ENCODE measurements around the gene PATZ1. TPM values are rescaled to one million over a fixed set of nuclear protein-coding genes. Genes with fewer than 3 reads are reported as not detected.

PATZ1 gene
- total RNA-seq, 4 donors from 2014 or later = 15.7 to 18.0 (median 17.7) TPM

- H3K36me3 ChIP-seq = no peaks in the 10 kb centered on the region
- H3K9me3 ChIP-seq = no peaks in the 10 kb centered on the region
- ATAC-seq = no peak
- no peak overlapping the region for H3K27ac ChIP-seq
- 73 to 81% methylated on average over 2 to 3 of the region's 3 CpGs for WGBS, 2 donors (ENCODE audit: low coverage in 1 of 2)
- TF ChIP-seq POLR2AphosphoS5 (IDR thresholded peaks at IDR 0.05) = no peak
- TF ChIP-seq POLR2A (IDR thresholded peaks at IDR 0.05) = no peak
- no peak for TF ChIP-seq CTCF (IDR thresholded peaks at IDR 0.05)
- no peaks in the 10 kb centered on the region for H3K4me1 ChIP-seq
- H3K4me3 ChIP-seq = no peak overlapping the region
- H3K27me3 ChIP-seq = no peaks in the 10 kb centered on the region
Observed at GRCh38 chr22:31377612-31378011, 31.5 kb upstream of the PATZ1 start.

DNA sequence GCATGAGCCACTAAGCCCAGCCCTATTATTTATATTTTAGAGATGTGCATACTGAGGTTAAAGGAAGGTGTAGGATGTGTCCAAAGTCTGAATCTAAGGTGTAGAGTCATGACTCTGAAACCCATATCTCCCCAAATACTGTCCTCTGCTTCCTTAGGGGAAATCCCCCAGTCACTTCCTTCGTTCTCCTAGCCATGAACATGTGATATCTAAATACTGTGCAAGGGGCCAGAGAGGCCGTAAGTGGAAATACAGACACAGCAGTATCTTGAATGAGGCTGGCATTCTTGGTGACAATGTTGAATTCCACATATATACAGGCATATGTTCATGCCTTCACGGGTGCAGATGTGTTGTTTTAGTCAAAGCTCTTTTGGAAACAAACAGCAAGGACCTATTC lies 21.3 kb upstream of the PATZ1 start:
- ATAC-seq = no peak
- H3K36me3 ChIP-seq = no peaks in the 10 kb centered on the region
- H3K4me1 ChIP-seq = no peaks in the 10 kb centered on the region
- no peak overlapping the region for H3K27ac ChIP-seq
- 40 to 70% methylated on average over 1 to 3 of the region's 3 CpGs for WGBS, 2 donors (ENCODE audit: low coverage in 1 of 2)
- no peak overlapping the region for H3K4me3 ChIP-seq
- TF ChIP-seq POLR2AphosphoS5 (IDR thresholded peaks at IDR 0.05) (no peak), CTCF (IDR thresholded peaks at IDR 0.05) (no peak), POLR2A (IDR thresholded peaks at IDR 0.05) (no peak), EP300 (IDR thresholded peaks at IDR 0.05) (no peak)
- no peaks in the 10 kb centered on the region for H3K27me3 ChIP-seq
- no peaks in the 10 kb centered on the region for H3K9me3 ChIP-seq

GRCh38 chr22:31363885-31364465 lies 17.8 kb upstream of the PATZ1 start:
- H3K9me3 ChIP-seq = no peaks in the 10 kb centered on the region
- H3K27ac ChIP-seq = no peak overlapping the region
- TF ChIP-seq POLR2AphosphoS5 (IDR thresholded peaks at IDR 0.05) = no peak
- TF ChIP-seq EP300 (IDR thresholded peaks at IDR 0.05) = no peak
- TF ChIP-seq POLR2A (IDR thresholded peaks at IDR 0.05) = no peak
- no peak for TF ChIP-seq CTCF (IDR thresholded peaks at IDR 0.05)
- ATAC-seq = no peak
- H3K27me3 ChIP-seq = no peaks in the 10 kb centered on the region
- WGBS, 2 donors (ENCODE audit: low coverage in 1 of 2) = 83% methylated on average over 1 of the region's 3 CpGs; no CpG with 5 or more reads in 1 of the 2 donors
- H3K36me3 ChIP-seq = no peaks in the 10 kb centered on the region
- H3K4me1 ChIP-seq = no peaks in the 10 kb centered on the region
- no peak overlapping the region for H3K4me3 ChIP-seq

GRCh38 chr22:31361743-31362142 lies 15.6 kb upstream of the PATZ1 start:
- no peak for TF ChIP-seq POLR2A (IDR thresholded peaks at IDR 0.05)
- no peaks in the 10 kb centered on the region for H3K36me3 ChIP-seq
- H3K4me1 ChIP-seq = no peaks in the 10 kb centered on the region
- peaks cover 16% of the 10 kb centered on the region for H3K27me3 ChIP-seq
- no peak overlapping the region for H3K27ac ChIP-seq
- no peak overlapping the region for H3K4me3 ChIP-seq
- ATAC-seq = no peak
- no peaks in the 10 kb centered on the region for H3K9me3 ChIP-seq
- WGBS, 2 donors (ENCODE audit: low coverage in 1 of 2) = 0% methylated on average over 1 of the region's 1 CpG; no CpG with 5 or more reads in 1 of the 2 donors

- no peak overlapping the region for H3K4me3 ChIP-seq
- no peaks in the 10 kb centered on the region for H3K9me3 ChIP-seq
- no peak overlapping the region for H3K27ac ChIP-seq
- no peak for ATAC-seq
- 50 to 60% methylated on average over 1 of the region's 1 CpG for WGBS, 2 donors (ENCODE audit: low coverage in 1 of 2)
- H3K36me3 ChIP-seq = no peaks in the 10 kb centered on the region
- TF ChIP-seq EP300 (IDR thresholded peaks at IDR 0.05) = no peak
- H3K4me1 ChIP-seq = no peaks in the 10 kb centered on the region
- H3K27me3 ChIP-seq = peaks cover 21% of the 10 kb centered on the region
Observed at GRCh38 chr22:31360029-31360428, 13.9 kb upstream of the PATZ1 start.

DNA sequence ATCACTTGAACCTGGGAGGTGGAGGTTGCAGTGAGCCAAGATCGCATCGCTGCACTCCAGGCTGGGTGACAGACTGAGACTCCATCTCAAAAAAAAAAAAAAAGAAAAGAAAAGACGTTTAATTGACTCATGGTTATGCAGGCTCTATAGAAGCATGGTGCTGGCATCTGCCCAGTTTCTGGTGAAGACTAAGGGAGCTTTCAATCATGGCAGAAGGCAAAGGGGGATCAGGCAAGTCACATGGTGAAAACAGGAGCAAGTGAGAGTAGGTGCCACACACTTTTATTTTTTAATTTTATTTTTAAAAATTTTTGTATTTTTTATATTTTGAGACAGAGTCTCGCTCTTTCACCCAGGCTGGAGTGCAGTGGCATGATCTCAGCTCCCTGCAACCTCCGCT lies 8.4 kb upstream of the PATZ1 start:
- no peaks in the 10 kb centered on the region for H3K36me3 ChIP-seq
- no peak overlapping the region for H3K4me3 ChIP-seq
- TF ChIP-seq EP300 (IDR thresholded peaks at IDR 0.05) (no peak), CTCF (IDR thresholded peaks at IDR 0.05) (no peak), POLR2AphosphoS5 (IDR thresholded peaks at IDR 0.05) (no peak), POLR2A (IDR thresholded peaks at IDR 0.05) (no peak)
- H3K9me3 ChIP-seq = no peaks in the 10 kb centered on the region
- H3K27ac ChIP-seq = no peak overlapping the region
- no peak for ATAC-seq
- WGBS, 2 donors (ENCODE audit: low coverage in 1 of 2) = 49 to 67% methylated on average over 3 to 5 of the region's 5 CpGs
- H3K4me1 ChIP-seq = no peaks in the 10 kb centered on the region
- peaks cover 24% of the 10 kb centered on the region for H3K27me3 ChIP-seq
